ENCODE data around the gene MBTPS2.
"Not testable (repeated sequence)": the region's sequence is repeated elsewhere in the genome, so short reads cannot be mapped to it uniquely, and the experiment has no call there.

MBTPS2 gene

DNA sequence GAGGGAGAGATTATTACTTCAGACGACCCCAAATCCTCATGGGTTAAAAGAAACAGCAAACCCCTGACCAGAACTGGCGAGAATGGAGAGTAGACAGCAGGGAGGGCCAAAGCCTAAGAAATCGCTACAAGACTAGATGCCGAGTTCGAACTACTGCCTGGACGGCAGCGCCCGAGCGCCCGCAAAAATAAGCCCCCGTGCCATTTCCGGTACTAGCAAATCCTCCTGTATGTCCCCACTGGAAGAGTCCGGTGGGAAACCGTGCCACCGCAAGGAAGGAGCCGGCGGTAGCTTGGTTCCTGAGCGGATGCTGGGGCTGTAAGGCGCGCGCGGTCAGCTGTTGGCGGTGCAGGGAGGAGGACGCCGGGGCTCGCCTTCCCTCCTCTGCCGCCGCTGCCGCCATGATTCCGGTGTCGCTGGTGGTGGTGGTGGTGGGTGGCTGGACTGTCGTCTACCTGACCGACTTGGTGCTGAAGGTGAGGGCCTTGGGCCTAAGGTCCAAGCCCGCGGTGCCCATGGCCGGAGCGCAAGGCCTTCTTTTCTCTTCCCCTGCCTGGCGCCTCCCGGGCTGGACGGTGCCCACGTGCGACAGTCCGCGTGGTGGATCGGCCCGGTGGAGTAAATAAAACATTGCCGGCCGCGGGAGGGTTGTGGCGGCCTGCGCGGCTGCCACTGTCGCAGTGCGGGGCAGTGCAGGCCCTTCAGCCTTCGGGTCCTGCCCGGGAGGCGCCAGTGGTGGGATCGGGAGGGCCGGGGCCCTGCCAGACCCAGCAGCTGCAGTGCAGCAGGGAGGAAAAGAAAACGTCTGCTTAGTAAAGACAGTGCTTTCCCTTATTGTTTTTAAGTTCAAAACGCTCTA, at the start of gene MBTPS2:
Gene MBTPS2 (plus strand): TSS at position 284 of the 859 bp plus-strand sequence. CDS start 118 bp downstream, at position 402.
- H3K4me1 ChIP-seq (ENCODE audit: insufficient read depth, low read length) = peaks cover 11% of the 10 kb centered on the region; the same call in 1 of the 2 replicates
- 0 out of 2 replicates have a peak, but pooled peaks cover 10% of the 10 kb centered on the region for H3K36me3 ChIP-seq (ENCODE audit: insufficient read depth, low read length)
- H3K9ac ChIP-seq (ENCODE audit: low read depth, low read length) = peak within 1 kb of the TSS; percentile 98
- no peaks in the 10 kb centered on the region for H3K9me3 ChIP-seq (ENCODE audit: control insufficient read depth, insufficient read depth, low read length)

GRCh38 chrX:21798677-21799219, 40.7 kb upstream of the MBTPS2 start:
- Histone ChIP-seq H3K4me1 (ENCODE audit: insufficient read depth, low read length) (no peaks in the 10 kb centered on the region; the same call in 1 of the 2 replicates), H3K9me3 (ENCODE audit: control insufficient read depth, insufficient read depth, low read length) (no peaks in the 10 kb centered on the region), H3K36me3 (ENCODE audit: insufficient read depth, low read length) (no peaks in the 10 kb centered on the region), H3K9ac (ENCODE audit: low read depth, low read length) (no peak overlapping the region)

- H3K4me1 ChIP-seq (ENCODE audit: insufficient read depth, low read length) = no peaks in the 10 kb centered on the region; the same call in 1 of the 2 replicates
- no peaks in the 10 kb centered on the region for H3K36me3 ChIP-seq (ENCODE audit: insufficient read depth, low read length)
- no peak overlapping the region for H3K9ac ChIP-seq (ENCODE audit: low read depth, low read length)
- H3K9me3 ChIP-seq (ENCODE audit: control insufficient read depth, insufficient read depth, low read length) = no peaks in the 10 kb centered on the region
Measured at GRCh38 chrX:21799767-21800166, 39.6 kb upstream of the MBTPS2 start.

GRCh38 chrX:21800344-21800770, 39.1 kb upstream of the MBTPS2 start:
- no peaks in the 10 kb centered on the region for H3K36me3 ChIP-seq (ENCODE audit: insufficient read depth, low read length)
- H3K9me3 ChIP-seq (ENCODE audit: control insufficient read depth, insufficient read depth, low read length) = no peaks in the 10 kb centered on the region
- H3K4me1 ChIP-seq (ENCODE audit: insufficient read depth, low read length) = no peaks in the 10 kb centered on the region; the same call in 1 of the 2 replicates
- H3K9ac ChIP-seq (ENCODE audit: low read depth, low read length) = no peak overlapping the region

- H3K4me1 ChIP-seq (ENCODE audit: insufficient read depth, low read length) = no peaks in the 10 kb centered on the region; the same call in 1 of the 2 replicates
- H3K9me3 ChIP-seq (ENCODE audit: control insufficient read depth, insufficient read depth, low read length) = no peaks in the 10 kb centered on the region
- no peak overlapping the region for H3K9ac ChIP-seq (ENCODE audit: low read depth, low read length)
- no peaks in the 10 kb centered on the region for H3K36me3 ChIP-seq (ENCODE audit: insufficient read depth, low read length)
Measured at GRCh38 chrX:21802054-21802670, 37.3 kb upstream of the MBTPS2 start.

DNA sequence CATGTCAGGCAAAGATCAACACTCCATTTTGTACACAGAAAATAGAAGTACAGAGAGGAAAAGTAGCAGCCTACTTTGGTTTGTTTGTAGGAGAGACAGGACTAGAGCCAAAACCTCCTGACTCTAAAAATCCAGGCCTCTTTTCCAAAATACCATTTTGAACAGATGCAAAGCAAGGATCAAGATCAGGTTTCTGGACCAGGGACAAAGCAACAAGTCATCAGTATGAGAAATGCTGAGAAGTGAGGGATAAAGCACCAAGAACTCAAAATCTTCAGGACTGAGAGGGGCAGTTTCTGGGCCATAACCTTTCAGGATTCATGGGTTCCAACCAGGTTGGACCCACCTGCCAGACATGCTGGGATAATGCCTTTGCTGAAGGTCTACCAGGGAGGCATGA, 36.6 kb upstream of the MBTPS2 start:
- H3K9me3 ChIP-seq (ENCODE audit: control insufficient read depth, insufficient read depth, low read length) = no peaks in the 10 kb centered on the region
- no peak overlapping the region for H3K9ac ChIP-seq (ENCODE audit: low read depth, low read length)
- no peaks in the 10 kb centered on the region for H3K36me3 ChIP-seq (ENCODE audit: insufficient read depth, low read length)
- no peaks in the 10 kb centered on the region; the same call in 1 of the 2 replicates for H3K4me1 ChIP-seq (ENCODE audit: insufficient read depth, low read length)

GRCh38 chrX:21806691-21807090, 32.7 kb upstream of the MBTPS2 start:
- Histone ChIP-seq H3K9me3 (ENCODE audit: control insufficient read depth, insufficient read depth, low read length) (peaks cover 8% of the 10 kb centered on the region; the same call in 1 of the 2 replicates), H3K36me3 (ENCODE audit: insufficient read depth, low read length) (no peaks in the 10 kb centered on the region), H3K4me1 (ENCODE audit: insufficient read depth, low read length) (no peaks in the 10 kb centered on the region), H3K9ac (ENCODE audit: low read depth, low read length) (no peak overlapping the region)

DNA sequence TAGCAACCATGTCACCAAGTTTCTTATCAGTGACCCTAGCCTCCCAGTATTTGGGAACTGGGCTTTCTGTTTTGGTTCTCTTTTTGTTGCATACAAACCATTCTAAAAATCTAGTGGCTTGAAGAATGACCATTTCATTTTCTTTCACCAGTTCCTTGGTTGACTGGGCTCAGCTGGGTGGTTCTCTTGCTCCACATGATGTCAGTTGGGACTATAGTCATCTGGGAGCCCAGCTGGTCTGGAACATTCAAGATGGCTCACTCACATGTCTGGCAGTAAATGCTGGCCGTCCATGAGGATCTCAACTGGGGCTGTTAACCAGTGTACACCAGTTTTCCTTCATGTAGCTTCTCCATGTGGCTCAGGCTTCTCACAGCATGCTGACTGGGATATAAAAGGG, 27.6 kb upstream of the MBTPS2 start:
- Histone ChIP-seq H3K4me1 (ENCODE audit: insufficient read depth, low read length) (peaks cover 26% of the 10 kb centered on the region), H3K36me3 (ENCODE audit: insufficient read depth, low read length) (no peaks in the 10 kb centered on the region), H3K9ac (ENCODE audit: low read depth, low read length) (no peak overlapping the region), H3K9me3 (ENCODE audit: control insufficient read depth, insufficient read depth, low read length) (peaks cover 8% of the 10 kb centered on the region; the same call in 1 of the 2 replicates)

GRCh38 chrX:21812628-21813027, 26.8 kb upstream of the MBTPS2 start:
- Histone ChIP-seq H3K36me3 (ENCODE audit: insufficient read depth, low read length) (no peaks in the 10 kb centered on the region), H3K4me1 (ENCODE audit: insufficient read depth, low read length) (peaks cover 26% of the 10 kb centered on the region), H3K9ac (ENCODE audit: low read depth, low read length) (no peak overlapping the region), H3K9me3 (ENCODE audit: control insufficient read depth, insufficient read depth, low read length) (peaks cover 8% of the 10 kb centered on the region; the same call in 1 of the 2 replicates)

- H3K9ac ChIP-seq (ENCODE audit: low read depth, low read length) = no peak overlapping the region; the same call in 1 of the 2 replicates
- no peaks in the 10 kb centered on the region for H3K36me3 ChIP-seq (ENCODE audit: insufficient read depth, low read length)
- H3K9me3 ChIP-seq (ENCODE audit: control insufficient read depth, insufficient read depth, low read length) = peaks cover 8% of the 10 kb centered on the region; the same call in 1 of the 2 replicates
- H3K4me1 ChIP-seq (ENCODE audit: insufficient read depth, low read length) = peaks cover 26% of the 10 kb centered on the region
Measured at GRCh38 chrX:21813612-21814368, 25.6 kb upstream of the MBTPS2 start.

DNA sequence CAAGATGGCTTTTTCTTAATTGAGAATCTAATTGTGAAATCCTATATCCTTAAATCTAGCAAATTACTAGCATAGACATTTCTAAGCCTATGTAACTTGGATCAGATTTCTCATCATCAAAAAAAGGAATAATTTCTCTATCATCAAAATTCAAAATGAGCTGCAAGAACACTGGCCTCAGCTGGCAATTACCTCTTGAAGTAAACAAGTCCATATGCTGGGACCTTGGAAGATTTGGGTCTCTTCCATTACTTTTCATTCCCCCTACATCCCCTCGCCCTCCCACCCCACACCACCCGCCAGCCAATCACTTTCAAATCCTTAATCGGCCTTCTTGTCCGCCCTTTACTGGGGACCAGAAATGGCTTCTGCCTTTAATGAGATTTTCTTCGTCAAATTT, 23.3 kb upstream of the MBTPS2 start:
- peaks cover 26% of the 10 kb centered on the region for H3K4me1 ChIP-seq (ENCODE audit: insufficient read depth, low read length)
- no peaks in the 10 kb centered on the region; the same call in 1 of the 2 replicates for H3K9me3 ChIP-seq (ENCODE audit: control insufficient read depth, insufficient read depth, low read length)
- no peaks in the 10 kb centered on the region for H3K36me3 ChIP-seq (ENCODE audit: insufficient read depth, low read length)
- no peak overlapping the region for H3K9ac ChIP-seq (ENCODE audit: low read depth, low read length)

DNA sequence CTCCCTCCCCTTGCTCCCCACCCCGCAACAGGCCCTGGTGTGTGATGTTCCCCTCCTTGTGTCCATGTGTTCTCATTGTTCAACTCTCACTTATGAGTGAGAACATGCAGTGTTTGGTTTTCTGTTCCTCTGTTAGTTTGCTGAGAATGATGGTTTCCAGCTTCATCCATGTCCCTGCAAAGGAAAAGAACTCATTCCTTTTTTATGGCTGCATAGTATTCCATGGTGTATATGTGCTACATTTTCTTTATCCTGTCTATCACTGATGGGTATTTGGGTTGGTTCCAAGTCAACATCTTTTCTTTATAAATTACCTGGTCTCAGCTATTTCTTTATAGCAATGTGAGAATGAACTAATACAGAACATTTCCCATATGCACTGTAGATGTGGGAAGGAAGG, 19.2 kb upstream of the MBTPS2 start:
- H3K9me3 ChIP-seq (ENCODE audit: control insufficient read depth, insufficient read depth, low read length); H3K4me1 ChIP-seq (ENCODE audit: insufficient read depth, low read length): not testable (repeated sequence)

DNA sequence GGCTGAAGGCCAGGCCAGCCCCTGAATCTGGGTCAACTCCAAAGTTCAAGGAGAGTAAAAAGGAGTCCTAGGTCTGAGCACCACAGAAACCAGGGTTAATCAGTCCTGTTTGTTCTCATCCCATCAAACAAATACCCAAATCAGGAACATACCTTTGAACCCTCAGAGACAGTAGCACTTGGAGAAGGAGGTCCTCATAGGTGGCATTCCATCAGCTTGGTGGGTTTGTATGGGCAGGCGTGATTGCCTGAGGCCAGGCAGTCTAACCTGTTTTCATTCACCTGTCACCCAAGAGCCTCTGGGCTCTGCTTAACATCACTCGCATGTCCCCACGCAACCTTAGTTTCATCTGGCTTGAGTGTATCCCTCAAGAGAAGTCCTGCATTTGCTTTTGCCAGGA, 17.5 kb upstream of the MBTPS2 start:
- H3K36me3 ChIP-seq (ENCODE audit: insufficient read depth, low read length) = no peaks in the 10 kb centered on the region
- peaks cover 6% of the 10 kb centered on the region; the same call in 1 of the 2 replicates for H3K4me1 ChIP-seq (ENCODE audit: insufficient read depth, low read length)
- no peaks in the 10 kb centered on the region for H3K9me3 ChIP-seq (ENCODE audit: control insufficient read depth, insufficient read depth, low read length)
- no peak overlapping the region for H3K9ac ChIP-seq (ENCODE audit: low read depth, low read length)

More for the DNA sequence above, 19.2 kb upstream of the MBTPS2 start:
- not testable (repeated sequence) for H3K9ac ChIP-seq (ENCODE audit: low read depth, low read length); H3K36me3 ChIP-seq (ENCODE audit: insufficient read depth, low read length)

- Histone ChIP-seq H3K36me3 (ENCODE audit: insufficient read depth, low read length) (no peaks in the 10 kb centered on the region), H3K4me1 (ENCODE audit: insufficient read depth, low read length) (peaks cover 12% of the 10 kb centered on the region; the same call in 1 of the 2 replicates), H3K9ac (ENCODE audit: low read depth, low read length) (no peak overlapping the region), H3K9me3 (ENCODE audit: control insufficient read depth, insufficient read depth, low read length) (no peaks in the 10 kb centered on the region)
Measured at GRCh38 chrX:21831496-21831895, 7.9 kb upstream of the MBTPS2 start.

Data from ES-I3 (cell line).